OCI-LY1 (cell line): ENCODE results near the gene ADGRV1.

Source experiments
- EZH2 ChIP-seq: fragments of 200-600 bp; sonication (generic), shearing (Covaris generic); IDR thresholded peaks from 2 replicates; pipeline ENCODE4 v1.8.0; 2017; ENCODE audit warnings: borderline replicate concordance, mixed run types, mild to moderate bottlenecking, antibody characterized with exemption, low read length, moderate library complexity, mixed read lengths
- TF ChIP-seq, protein P1 (sequence below): fragments of 200-600 bp; sonication (generic), shearing (Covaris generic); IDR thresholded peaks from 2 replicates; pipeline ENCODE4 v1.5.1; 2017; ENCODE audit warnings: mild to moderate bottlenecking, antibody characterized with exemption, low read length, moderate library complexity, mixed read lengths

DNA sequence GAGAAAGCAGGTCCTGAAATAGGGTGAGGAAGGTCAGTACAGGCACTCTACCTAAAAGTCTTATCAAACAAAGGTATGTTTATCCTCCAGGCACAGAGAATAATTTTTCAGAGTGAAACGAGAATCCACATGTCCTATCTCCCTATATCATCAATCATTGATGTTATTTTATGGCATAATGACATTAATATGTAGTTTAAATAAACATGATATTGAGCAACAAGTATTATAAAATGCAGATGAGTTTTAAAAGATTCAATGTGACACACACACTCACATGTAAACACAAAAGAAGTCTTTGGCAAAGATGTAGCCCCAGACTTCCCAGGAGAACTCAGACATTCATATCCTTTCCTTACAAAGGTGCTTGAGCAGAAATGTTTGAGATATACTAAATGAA is 389.1 kb downstream of the ADGRV1 start:
- no peak for TF ChIP-seq EZH2
- TF ChIP-seq, protein P1, sequence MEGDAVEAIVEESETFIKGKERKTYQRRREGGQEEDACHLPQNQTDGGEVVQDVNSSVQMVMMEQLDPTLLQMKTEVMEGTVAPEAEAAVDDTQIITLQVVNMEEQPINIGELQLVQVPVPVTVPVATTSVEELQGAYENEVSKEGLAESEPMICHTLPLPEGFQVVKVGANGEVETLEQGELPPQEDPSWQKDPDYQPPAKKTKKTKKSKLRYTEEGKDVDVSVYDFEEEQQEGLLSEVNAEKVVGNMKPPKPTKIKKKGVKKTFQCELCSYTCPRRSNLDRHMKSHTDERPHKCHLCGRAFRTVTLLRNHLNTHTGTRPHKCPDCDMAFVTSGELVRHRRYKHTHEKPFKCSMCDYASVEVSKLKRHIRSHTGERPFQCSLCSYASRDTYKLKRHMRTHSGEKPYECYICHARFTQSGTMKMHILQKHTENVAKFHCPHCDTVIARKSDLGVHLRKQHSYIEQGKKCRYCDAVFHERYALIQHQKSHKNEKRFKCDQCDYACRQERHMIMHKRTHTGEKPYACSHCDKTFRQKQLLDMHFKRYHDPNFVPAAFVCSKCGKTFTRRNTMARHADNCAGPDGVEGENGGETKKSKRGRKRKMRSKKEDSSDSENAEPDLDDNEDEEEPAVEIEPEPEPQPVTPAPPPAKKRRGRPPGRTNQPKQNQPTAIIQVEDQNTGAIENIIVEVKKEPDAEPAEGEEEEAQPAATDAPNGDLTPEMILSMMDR: no peak
